Cardiac muscle cell (in vitro differentiated cells and primary cell): ENCODE measurements around the gene ACADM. TPM values are rescaled to one million over a fixed set of nuclear protein-coding genes. Genes with fewer than 3 reads are reported as not detected.
"Not testable (repeated sequence)": the region's sequence is repeated elsewhere in the genome, so short reads cannot be mapped to it uniquely, and the experiment has no call there.

Source experiments
- DNase-seq, 2 donors: peaks; one replicate each; pipeline versions ENCODE4 v3.0.0 to v3.0.0-alpha.2; 2010 to 2017; ENCODE audit warnings: low read depth in 1 of 2, low spot score in 1 of 2
- H3K27ac ChIP-seq: fragments of 200-600 bp; sonication (generic); 2 replicates; pipeline ENCODE4 v1.5.1; 2016
- H3K27me3 ChIP-seq: fragments of 200-600 bp; sonication (generic); 2 replicates; pipeline ENCODE4 v1.6.0; 2016; ENCODE audit warnings: control low read depth
- H3K36me3 ChIP-seq: fragments of 200-600 bp; sonication (generic); 2 replicates; pipeline ENCODE4 v1.5.1; 2016; ENCODE audit warnings: control low read depth
- H3K4me1 ChIP-seq: fragments of 200-600 bp; sonication (generic); 2 replicates; pipeline ENCODE4 v1.8.1; 2017; ENCODE audit warnings: low read depth, mild to moderate bottlenecking, mixed run types
- H3K4me3 ChIP-seq: fragments of 200-600 bp; sonication (generic); 2 replicates; pipeline ENCODE4 v1.5.1; 2016; ENCODE audit warnings: mild to moderate bottlenecking
- H3K9me3 ChIP-seq: fragments of 200-600 bp; sonication (generic); 2 replicates; pipeline ENCODE4 v1.5.1; 2017; ENCODE audit warnings: low read depth, mild to moderate bottlenecking, control low read depth
- polyA plus RNA-seq: library from polyadenylated mRNA; unstranded; fragments of >200 nt; fragmentation: Nextera tagmentation; extraction: Ambion mirVana; gene quantifications from 2 replicates; pipeline ENCODE4 v1.2.1, GENCODE V29; 2016
- total RNA-seq: library from RNA; depleted of rRNA; stranded (reverse); fragments of >200 nt; gene quantifications from 2 replicates; pipeline ENCODE4 v1.2.3, GENCODE V29; 2016
- TF ChIP-seq, protein P1 (sequence below): IDR thresholded peaks from 2 replicates; pipeline ENCODE4 v1.5.1; 2012; ENCODE audit warnings: low read depth, mild to moderate bottlenecking, low read length

The ACADM gene
- total RNA-seq (63.3 and 65.0 TPM in 2 replicates), polyA plus RNA-seq (96.9 and 106 TPM in 2 replicates)

DNA sequence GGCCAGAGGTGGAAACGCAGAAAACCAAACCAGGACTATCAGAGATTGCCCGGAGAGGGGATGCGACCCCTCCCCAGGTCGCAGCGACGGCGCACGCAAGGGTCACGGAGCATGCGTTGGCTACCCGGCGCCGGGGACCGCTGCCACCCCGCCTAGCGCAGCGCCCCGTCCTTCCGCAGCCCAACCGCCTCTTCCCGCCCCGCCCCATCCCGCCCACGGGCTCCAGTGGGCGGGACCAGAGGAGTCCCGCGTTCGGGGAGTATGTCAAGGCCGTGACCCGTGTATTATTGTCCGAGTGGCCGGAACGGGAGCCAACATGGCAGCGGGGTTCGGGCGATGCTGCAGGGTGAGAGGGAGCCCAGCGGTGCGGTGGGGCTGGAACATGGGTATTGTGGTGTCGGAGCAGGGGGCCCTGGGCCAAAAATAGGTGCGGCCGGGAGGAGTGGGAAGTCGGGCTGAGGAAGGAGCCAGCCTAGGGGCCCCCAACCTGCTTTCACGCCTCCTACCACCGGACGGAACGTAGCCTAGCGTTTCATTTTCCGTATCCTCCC is at the start of gene ACADM:
Gene ACADM, plus strand, starts transcription at position 238 of the 551 bp plus-strand sequence. Its CDS starts 79 bp downstream, at position 317.
- Histone ChIP-seq H3K4me1 (peaks cover 16% of the 10 kb centered on the region), H3K27me3 (no peaks in the 10 kb centered on the region), H3K36me3 (no peaks in the 10 kb centered on the region), H3K9me3 (no peaks in the 10 kb centered on the region), H3K4me3 (peak within 1 kb of the TSS; percentile 73), H3K27ac (peak within 1 kb of the TSS; percentile 88)
- peak; percentile 88 to 93 for DNase-seq
- TF ChIP-seq, protein P1, sequence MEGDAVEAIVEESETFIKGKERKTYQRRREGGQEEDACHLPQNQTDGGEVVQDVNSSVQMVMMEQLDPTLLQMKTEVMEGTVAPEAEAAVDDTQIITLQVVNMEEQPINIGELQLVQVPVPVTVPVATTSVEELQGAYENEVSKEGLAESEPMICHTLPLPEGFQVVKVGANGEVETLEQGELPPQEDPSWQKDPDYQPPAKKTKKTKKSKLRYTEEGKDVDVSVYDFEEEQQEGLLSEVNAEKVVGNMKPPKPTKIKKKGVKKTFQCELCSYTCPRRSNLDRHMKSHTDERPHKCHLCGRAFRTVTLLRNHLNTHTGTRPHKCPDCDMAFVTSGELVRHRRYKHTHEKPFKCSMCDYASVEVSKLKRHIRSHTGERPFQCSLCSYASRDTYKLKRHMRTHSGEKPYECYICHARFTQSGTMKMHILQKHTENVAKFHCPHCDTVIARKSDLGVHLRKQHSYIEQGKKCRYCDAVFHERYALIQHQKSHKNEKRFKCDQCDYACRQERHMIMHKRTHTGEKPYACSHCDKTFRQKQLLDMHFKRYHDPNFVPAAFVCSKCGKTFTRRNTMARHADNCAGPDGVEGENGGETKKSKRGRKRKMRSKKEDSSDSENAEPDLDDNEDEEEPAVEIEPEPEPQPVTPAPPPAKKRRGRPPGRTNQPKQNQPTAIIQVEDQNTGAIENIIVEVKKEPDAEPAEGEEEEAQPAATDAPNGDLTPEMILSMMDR: no peak

DNA sequence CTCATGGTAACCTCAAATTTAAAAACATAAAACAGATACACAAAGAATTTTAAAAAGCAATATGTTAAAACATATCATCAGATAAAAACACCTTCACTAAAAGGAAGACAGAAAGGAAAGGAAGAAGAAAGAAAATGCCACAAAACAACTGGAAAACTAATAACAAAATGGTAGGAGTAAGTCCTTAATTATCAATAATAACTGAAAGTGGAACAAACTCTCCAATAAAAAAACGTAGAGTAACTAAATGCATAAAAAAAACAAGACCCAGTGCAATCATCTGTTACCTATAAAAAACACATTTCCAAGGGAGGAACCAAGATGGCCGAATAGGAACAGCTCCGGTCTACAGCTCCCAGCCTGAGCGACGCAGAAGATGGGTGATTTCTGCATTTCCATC is 47.1 kb upstream of the ACADM start:
- Histone ChIP-seq H3K36me3 (no peaks in the 10 kb centered on the region), H3K27me3 (no peaks in the 10 kb centered on the region), H3K4me1 (no peaks in the 10 kb centered on the region), H3K9me3 (no peaks in the 10 kb centered on the region), H3K27ac (no peak overlapping the region), H3K4me3 (no peak overlapping the region)
- TF ChIP-seq, protein P1: no peak
- no peak for DNase-seq

DNA sequence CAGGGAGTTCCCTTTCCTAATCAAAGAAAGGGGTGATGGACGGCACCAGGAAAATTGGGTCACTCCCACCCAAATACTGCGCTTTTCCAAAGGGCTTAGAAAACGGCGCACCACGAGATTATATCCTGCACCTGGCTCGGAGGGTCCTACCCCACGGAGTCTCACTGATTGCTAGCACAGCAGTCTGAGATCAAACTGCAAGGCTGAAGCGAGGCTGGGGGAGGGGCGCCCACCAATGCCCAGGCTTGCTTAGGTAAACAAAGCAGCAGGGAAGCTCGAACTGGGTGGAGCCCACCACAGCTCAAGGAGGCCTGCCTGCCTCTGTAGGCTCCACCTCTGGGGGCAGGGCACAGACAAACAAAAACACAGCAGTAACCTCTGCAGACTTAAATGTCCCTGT is 46.5 kb upstream of the ACADM start:
- H3K4me3 ChIP-seq, H3K27me3 ChIP-seq, H3K4me1 ChIP-seq, H3K9me3 ChIP-seq, DNase-seq, H3K27ac ChIP-seq, H3K36me3 ChIP-seq: not testable (repeated sequence)

DNA sequence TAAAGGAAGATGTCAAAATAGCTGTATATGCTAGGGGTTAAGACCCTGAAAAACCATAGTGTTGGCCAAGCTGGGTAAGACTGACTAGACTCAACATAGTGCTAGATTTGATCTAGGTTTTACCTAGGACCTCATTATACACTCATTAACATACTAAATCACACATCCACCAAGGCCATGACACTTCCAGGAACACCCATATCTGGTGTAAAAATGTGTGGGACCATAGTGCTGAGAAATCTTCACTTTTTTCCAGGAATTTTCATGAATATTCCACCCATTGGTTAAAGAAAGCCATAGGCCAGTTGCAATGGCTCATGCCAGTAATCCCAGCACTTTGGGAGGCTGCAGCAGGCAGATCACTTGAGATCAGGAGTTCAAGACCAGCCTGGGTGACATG is 34.0 kb upstream of the ACADM start:
- Histone ChIP-seq H3K27ac (no peak overlapping the region), H3K4me1 (no peaks in the 10 kb centered on the region), H3K9me3 (no peaks in the 10 kb centered on the region), H3K4me3 (no peak overlapping the region), H3K27me3 (no peaks in the 10 kb centered on the region), H3K36me3 (no peaks in the 10 kb centered on the region)
- no peak for DNase-seq
- TF ChIP-seq, protein P1: no peak

DNA sequence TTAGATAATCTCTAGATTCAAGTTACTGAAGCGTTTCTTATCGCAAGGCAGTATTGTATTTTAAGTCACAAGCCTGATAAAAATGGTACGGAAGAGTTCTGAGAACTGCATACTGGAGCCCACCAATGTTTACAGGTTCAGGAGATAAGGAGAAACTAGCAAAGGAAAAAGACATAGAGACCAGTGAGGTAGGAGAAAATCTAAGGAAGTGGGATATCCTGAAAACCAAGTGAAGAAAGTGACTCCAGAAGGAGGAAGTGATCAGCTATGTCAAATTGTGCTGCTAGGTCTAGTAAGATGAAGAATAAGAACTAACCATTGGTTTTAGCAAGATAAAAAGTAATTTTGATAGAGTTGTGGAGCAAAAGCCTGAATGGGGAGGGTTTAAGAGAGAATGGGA is 31.0 kb upstream of the ACADM start:
- H3K27ac ChIP-seq: no peak overlapping the region
- H3K4me3 ChIP-seq: no peak overlapping the region
- no peaks in the 10 kb centered on the region for H3K36me3 ChIP-seq
- H3K27me3 ChIP-seq: no peaks in the 10 kb centered on the region
- H3K4me1 ChIP-seq: no peaks in the 10 kb centered on the region
- DNase-seq: no peak
- TF ChIP-seq, protein P1: no peak
- H3K9me3 ChIP-seq: no peaks in the 10 kb centered on the region

DNA sequence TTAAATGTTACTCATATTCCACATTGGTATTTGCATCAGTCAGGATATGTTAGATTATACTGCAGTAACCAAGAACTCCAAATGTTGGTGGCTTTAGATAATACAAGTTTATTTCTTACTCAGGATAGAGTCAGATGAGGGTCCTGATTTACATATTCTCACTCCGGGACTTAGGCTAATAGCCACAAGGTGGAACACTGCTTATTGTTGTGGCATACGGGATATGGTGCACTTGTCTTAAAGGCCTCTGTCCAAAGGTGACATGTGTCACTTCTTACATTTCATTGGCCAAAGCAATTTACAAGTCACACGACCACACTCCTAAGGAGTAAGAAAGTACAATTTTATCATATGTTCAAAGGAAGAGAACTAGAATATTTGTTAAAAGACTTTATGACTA is 28.5 kb upstream of the ACADM start:
- DNase-seq: no peak
- H3K4me3 ChIP-seq: no peak overlapping the region
- H3K27ac ChIP-seq: no peak overlapping the region
- TF ChIP-seq, protein P1: no peak
- no peaks in the 10 kb centered on the region for H3K4me1 ChIP-seq
- no peaks in the 10 kb centered on the region for H3K9me3 ChIP-seq
- no peaks in the 10 kb centered on the region for H3K27me3 ChIP-seq
- H3K36me3 ChIP-seq: no peaks in the 10 kb centered on the region
